ENCODE data around the gene MYO18A.

The MYO18A gene

DNA sequence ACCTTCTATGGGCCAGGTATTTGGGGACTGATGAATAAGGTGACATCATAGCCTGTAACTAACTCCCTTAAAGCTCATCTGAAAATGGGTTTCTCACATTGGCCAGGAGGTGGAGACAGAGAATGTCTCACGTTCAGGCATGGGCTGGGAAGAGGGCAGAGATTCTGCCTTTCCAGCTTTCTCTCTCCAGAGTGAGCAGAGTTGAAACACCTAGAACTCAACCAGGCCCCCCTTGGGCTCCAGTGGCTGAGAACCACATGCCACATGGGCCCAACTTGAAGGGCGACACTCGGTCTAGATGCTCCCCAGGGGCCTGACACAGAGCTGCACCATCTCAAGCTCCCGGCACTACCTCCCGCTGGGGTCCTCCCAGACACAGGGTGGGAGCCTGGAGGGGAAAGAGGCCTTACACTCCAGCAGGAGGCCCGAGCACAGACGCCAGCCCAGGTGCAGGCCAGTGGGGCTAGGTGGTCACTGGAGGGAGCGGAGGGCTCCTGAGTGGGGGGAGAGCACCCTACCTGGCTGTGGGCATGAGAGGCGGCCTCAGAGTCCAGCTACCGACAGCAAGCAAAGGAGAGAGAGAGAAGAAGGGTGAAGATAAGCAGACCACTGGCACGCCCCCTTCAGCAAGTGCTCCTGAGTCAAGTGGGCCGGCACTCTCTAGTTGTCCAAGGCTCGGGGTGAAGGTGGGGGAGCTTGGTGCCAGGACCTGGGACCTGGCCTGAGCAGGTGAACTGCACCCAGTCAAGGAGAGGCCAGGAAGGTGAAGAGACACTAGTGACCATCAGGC is 55.9 kb downstream of the MYO18A start:
- DNase-seq: no peak

- DNase-seq: no peak
These were observed 57.1 kb downstream of the MYO18A start for GRCh38 chr17:29123111-29123510.

DNA sequence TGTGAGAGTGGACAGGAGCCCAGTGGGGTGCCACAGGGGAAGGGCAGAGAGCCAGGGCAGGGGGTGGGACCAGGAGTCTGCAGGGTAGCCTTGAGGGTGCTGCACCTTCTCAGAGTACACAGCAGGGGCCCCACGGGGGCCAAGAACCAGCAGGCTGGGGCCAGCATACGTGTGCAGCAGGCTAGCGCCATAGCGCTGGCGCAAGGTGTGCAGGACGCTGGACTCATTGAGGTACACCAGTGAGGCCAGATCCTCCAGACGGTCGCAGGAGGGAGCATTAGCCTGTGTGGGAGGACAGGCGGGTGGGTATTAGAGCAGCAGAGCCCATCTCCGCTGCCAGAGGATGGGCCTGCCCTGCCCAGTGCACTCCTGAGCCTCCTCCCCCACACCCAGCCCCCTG is 58.8 kb downstream of the MYO18A start:
- no peak for DNase-seq

- DNase-seq: no peak
These were observed 59.8 kb downstream of the MYO18A start for GRCh38 chr17:29120433-29120832.

DNA sequence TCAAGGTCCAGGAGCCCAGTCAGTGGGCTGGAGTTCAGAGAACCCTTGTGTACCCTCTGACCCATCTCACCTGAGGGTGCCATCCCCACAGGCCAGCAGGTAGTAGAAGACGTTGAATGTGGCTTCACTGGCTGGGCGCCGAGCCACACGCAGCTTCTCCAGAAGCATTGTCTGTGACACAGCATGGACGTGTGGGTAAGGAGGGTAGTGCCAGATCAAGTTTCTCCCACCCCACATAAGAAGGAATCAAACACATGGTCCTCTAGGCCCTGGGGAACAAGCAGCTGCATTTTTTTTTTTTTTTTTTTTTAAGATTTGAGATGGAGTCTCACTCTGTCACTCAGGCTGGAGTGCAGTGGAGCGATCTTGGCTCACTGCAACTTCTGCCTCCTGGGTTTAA is 60.9 kb downstream of the MYO18A start:
- no peak for DNase-seq

DNA sequence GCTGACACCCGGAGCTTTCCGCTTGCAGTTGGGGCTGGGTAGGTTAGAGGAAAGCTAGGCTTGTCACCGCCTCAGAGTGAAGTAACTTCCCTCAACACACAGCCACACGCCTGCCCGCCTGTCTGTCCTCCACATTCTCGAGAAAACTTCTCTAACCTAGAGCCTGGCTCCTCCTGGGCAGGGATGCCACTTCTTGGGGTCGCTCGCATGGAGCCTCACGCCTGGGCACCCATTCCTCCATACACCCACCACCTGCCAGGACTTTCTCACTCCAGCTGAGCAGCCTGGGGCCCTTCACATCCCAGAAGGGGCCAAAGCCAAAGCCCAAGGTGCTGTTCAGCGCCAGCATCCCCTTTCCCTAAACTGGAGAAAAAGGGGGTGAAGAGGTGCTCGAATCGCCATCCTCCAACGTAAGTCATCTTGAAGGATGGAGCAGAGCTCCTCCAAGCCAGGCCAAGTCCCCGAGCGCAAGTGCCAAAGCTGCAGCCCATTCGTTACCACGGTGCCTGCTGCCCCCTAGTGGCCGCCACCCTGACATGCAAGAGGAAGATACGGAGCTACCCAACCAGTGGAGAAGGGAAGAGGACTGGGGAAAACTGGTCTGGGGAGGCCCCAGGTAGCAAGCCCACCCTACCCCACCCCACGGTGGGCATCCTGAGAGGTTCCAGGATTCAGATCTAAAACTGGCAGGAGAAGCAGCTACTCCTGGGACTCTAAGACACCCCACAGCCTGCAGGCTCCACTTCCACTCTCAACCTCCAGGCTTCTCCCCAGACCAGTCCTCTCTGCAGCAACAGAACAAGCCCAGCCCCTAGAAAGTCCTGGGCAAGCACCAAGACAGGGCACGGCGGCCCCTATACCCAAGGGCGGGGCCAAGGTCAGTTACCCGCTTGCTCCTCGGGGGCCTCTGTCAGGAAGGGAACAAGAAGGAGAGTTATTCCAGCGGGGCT is 63.1 kb downstream of the MYO18A start:
- peak; percentile 90 for DNase-seq

DNA sequence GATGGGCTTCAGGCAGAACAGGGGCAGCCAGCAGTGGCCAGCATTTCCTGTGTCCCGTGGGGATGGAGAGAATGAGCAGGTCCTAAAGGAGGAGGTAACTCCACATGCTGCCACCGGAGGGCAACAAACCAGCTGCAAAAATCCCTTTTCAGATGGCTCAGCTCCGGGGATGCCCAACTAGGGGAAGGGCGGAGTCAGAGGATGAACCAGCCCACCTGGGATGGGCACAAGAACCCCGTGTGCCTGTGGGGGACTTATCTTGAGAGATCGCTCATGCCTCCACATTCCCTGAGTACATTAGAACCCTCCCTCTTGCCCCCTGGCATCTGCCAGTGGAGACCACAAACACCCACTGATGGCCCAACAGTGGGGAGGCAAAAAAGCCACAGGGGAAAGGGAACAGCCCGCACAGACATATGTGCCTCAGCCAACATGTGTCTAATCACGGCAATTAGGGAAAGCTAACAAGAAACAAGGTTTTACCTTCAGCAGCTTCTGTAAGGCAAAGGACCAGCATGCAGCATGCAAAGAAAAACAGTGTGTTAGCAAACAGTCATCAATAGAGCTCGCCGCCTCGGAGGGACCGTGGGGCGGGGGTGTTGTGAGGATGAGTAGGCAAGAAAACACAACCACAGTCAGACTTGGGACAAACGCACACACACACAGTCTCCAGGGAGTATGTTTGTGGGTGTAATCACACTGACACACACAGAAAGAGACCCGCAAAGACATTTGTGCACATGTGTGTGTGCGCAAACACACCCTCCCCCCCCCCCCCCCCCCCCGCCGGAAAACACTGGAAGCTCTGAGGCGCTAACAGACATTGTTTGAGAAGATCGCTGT is 64.0 kb downstream of the MYO18A start:
- peak; percentile 72 for DNase-seq

- no peak for DNase-seq
These were observed 64.8 kb downstream of the MYO18A start for GRCh38 chr17:29115435-29115834.

- DNase-seq: no peak
These were observed 66.1 kb downstream of the MYO18A start for GRCh38 chr17:29114141-29114540.

- no peak for DNase-seq
These were observed 66.9 kb downstream of the MYO18A start for GRCh38 chr17:29113334-29113733.

DNA sequence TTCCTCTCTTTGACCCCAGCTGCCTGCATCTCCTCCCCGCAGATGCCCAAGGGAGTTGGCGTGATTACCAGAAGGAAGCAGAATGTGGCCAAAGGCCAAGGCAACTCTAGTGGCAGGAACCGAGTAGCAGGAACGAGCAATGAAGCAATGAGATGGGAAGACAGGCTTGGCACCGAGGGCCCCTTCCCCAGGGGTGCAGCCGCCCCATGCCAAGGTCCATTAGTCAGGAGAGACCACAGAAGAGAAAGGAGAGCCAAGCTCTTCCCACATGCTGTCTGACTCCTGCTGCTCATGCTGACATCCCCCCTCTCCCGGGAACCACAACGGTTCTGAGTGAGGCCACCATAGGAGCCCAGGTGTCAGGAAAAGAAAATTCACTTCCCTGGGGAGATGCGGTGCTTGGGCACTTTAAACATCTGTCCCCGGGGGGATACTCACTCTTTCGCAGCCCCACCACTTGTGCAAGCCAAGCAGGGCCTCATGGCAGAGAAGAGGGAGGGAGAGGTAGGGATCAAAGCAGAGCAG is 67.4 kb downstream of the MYO18A start:
- no peak for DNase-seq

- peak; percentile 94 for DNase-seq
These were observed 68.2 kb downstream of the MYO18A start for GRCh38 chr17:29111816-29112499.

DNA sequence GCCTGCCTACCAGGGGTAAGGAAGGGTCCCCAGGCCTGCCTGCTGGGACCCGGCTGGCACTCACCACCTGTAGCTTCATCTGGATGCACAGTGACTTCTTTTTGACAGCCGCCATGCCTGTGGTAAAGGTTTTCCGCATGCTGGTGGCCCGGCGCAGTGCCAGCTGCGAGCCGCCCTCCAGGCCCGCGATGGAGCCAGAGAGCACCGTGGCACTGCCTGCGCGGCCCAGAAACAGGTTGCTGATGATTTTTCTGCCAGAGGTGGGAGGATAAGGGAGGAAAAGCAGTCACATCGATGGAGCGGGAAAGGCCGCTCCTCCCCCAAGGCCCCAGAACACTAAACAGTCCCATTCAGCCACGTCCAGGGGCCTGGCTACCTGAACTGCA is 69.8 kb downstream of the MYO18A start:
- DNase-seq: no peak

- no peak for DNase-seq
These were observed 70.5 kb downstream of the MYO18A start for GRCh38 chr17:29109477-29110371.

GRCh38 chr17:29108823-29109476 is 71.2 kb downstream of the MYO18A start:
- no peak for DNase-seq

GRCh38 chr17:29107933-29108822 is 72.0 kb downstream of the MYO18A start:
- no peak for DNase-seq

DNA sequence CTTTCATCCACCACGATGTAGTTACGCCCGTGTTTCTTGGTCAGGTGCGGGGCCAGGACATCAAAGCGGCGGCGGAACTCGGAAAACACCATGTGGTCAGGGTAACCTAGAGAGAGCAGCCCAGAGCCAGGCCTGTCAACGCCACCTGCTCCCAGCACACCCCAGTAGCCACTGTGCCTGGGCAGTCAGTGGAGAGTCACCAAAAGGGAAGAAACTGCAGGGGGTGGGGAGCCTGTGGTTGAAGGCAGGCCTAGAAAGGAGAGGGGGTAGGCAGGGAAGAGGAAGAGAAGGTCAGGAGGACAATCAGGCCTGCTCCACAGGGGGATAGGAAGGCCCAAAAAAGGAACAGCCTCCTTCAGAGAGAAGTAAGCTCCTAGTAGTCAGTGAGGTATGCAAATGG is 73.1 kb downstream of the MYO18A start:
- no peak for DNase-seq

DNA sequence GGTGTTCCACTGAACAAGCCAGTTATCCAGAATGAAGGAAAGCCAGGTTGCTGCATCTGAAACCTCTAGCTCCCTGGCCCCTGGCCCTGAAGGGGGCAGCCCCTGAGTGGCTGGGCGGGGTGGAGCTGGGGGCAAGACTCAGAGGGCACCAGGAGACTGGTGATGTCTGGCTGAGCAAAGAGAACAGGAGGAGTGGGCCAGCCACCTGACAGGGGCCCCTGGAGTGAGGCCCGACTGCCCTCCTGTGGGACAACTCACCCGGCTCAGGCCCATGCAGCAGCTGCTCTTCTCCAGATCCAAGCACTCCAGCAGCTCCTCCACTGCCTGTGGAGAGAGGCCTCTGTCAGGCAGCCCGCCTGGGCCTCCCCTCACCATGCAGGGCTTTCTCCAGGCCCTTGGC is 76.9 kb downstream of the MYO18A start:
- DNase-seq: no peak

DNA sequence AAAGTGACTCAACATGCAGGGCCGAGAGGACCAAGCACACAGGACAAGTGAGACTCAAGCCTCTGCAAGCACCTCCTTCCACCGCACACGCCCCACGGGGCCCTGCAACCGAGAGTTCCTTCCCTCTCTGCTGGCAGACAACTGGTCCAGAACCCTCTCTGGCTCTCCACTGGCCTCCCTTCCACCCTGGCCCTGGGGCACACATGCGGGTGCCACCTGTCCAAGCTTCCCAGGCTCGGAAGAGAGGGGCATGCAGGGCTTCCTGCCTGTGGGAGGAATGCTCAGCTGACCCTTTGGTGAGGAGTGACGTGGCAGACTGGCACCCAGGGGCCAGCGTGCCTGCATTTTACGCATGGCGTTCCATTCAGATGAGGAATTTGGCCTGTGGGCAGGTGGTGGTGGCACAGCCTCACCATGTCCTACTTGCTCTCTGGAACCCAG is 77.4 kb downstream of the MYO18A start:
- DNase-seq: no peak
